Measurements from ENCODE around the gene TRAPPC5.

DNA sequence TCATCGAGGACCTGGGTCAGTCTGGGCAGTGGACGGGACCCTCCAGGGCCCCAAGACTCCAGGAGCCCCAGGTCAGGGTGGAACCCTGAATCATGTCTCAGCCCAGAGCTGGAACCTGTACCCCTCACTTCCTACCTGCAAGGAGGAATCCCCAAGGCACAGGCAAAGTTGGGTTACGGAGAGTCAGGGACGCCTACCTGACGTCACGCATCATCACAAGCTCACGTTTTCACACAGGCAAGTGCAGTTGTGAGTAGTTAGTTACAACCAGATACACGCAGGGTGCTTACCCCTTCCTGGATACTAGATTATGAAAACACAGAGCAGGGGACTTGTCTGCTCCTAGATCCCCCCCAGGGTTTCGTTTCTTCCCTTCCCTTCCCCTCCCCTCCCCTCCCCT is 9.8 kb upstream of the TRAPPC5 start:
- TF ChIP-seq POLR2A (IDR thresholded peaks at IDR 0.05; ENCODE audit: low read depth, low read length) = no peak
- no peak for TF ChIP-seq TAF1 (IDR thresholded peaks at IDR 0.05; ENCODE audit: borderline replicate concordance, low read depth, low read length)
